G401 (cell line): Measurements from ENCODE around the gene ARHGAP21. TPM values are rescaled to one million over a fixed set of nuclear protein-coding genes. Genes with fewer than 3 reads are reported as not detected.
A peak's percentile ranks its signal among the peaks of the same experiment; 100 is the strongest.
"Not testable (repeated sequence)": the region's sequence is repeated elsewhere in the genome, so short reads cannot be mapped to it uniquely, and the experiment has no call there.

Experiments
- DNase-seq: peaks from one replicate; pipeline ENCODE4 v3.0.0-alpha.2; 2015; ENCODE audit warnings: low spot score
- in situ Hi-C: cut with HindIII; loops from 2 replicates; pipeline ENCODE4 v1.10.0; 2016; ENCODE audit warnings: low sequenced_read_pairs, mixed read lengths
- total RNA-seq: library from RNA; depleted of rRNA; stranded (reverse); fragments of >200 nt; shearing (Covaris generic); gene quantifications from 2 replicates; pipeline ENCODE4 v1.2.3, GENCODE V29; 2014; rRNA removed

Gene ARHGAP21
- total RNA-seq, result 13.4 and 21.5 TPM in 2 replicates

GRCh38 chr10:24723788-24724380 lies at the start of gene ARHGAP21:
TSS of gene ARHGAP21 (minus strand) at chr10:24723887. CDS start at chr10:24721899, 1,988 bp downstream.
- in situ Hi-C loops, result no loop called here
- DNase-seq, result peak; percentile 75

GRCh38 chr10:24771943-24772694 lies 48.4 kb upstream of the ARHGAP21 start:
- DNase-seq, result no peak
- in situ Hi-C loops, result no loop called here

GRCh38 chr10:24764991-24765390 lies 41.3 kb upstream of the ARHGAP21 start:
- DNase-seq, in situ Hi-C loops: not testable (repeated sequence)

GRCh38 chr10:24762966-24763623 lies 39.4 kb upstream of the ARHGAP21 start:
- in situ Hi-C loops, result no loop called here
- no peak for DNase-seq

- in situ Hi-C loops, result no loop called here
- no peak for DNase-seq
Observed at GRCh38 chr10:24762161-24762924, 38.7 kb upstream of the ARHGAP21 start.

- in situ Hi-C loops, result no loop called here
Observed at GRCh38 chr10:24759672-24760071, 36.0 kb upstream of the ARHGAP21 start.

GRCh38 chr10:24758254-24758653 lies 34.6 kb upstream of the ARHGAP21 start:
- in situ Hi-C loops, DNase-seq: not testable (repeated sequence)

More at GRCh38 chr10:24759672-24760071, 36.0 kb upstream of the ARHGAP21 start:
- DNase-seq, result peak; percentile 9

- no peak for DNase-seq
- in situ Hi-C loops, result no loop called here
Observed at GRCh38 chr10:24756283-24756682, 32.6 kb upstream of the ARHGAP21 start.

- in situ Hi-C loops, result no loop called here
- no peak for DNase-seq
Observed at GRCh38 chr10:24751716-24752115, 28.0 kb upstream of the ARHGAP21 start.

- no peak for DNase-seq
- in situ Hi-C loops, result no loop called here
Observed at GRCh38 chr10:24750695-24751094, 27.0 kb upstream of the ARHGAP21 start.

- in situ Hi-C loops, result no loop called here
- no peak for DNase-seq
Observed at GRCh38 chr10:24748214-24748613, 24.5 kb upstream of the ARHGAP21 start.

GRCh38 chr10:24744946-24745345 lies 21.3 kb upstream of the ARHGAP21 start:
- DNase-seq, result no peak
- in situ Hi-C loops, result no loop called here

GRCh38 chr10:24740714-24741113 lies 17.0 kb upstream of the ARHGAP21 start:
- in situ Hi-C loops, result no loop called here
- no peak for DNase-seq

- DNase-seq, result no peak
- in situ Hi-C loops, result no loop called here
Observed at GRCh38 chr10:24737001-24737400, 13.3 kb upstream of the ARHGAP21 start.

GRCh38 chr10:24731942-24732341 lies 8.3 kb upstream of the ARHGAP21 start:
- DNase-seq, result no peak
- in situ Hi-C loops, result no loop called here

- no peak for DNase-seq
- in situ Hi-C loops, result no loop called here
Observed at GRCh38 chr10:24730811-24731210, 7.1 kb upstream of the ARHGAP21 start.

- DNase-seq, result no peak
- in situ Hi-C loops, result no loop called here
Observed at GRCh38 chr10:24727786-24728185, 4.1 kb upstream of the ARHGAP21 start.

GRCh38 chr10:24726626-24727025 lies 2.9 kb upstream of the ARHGAP21 start:
- no peak for DNase-seq

GRCh38 chr10:24726029-24726428 lies 2.3 kb upstream of the ARHGAP21 start:
- DNase-seq, in situ Hi-C loops: not testable (repeated sequence)

More at GRCh38 chr10:24726626-24727025, 2.9 kb upstream of the ARHGAP21 start:
- in situ Hi-C loops, result no loop called here
